HG02571 (cell line): ENCODE data around the gene GP1BA.
"Not testable (repeated sequence)": the region's sequence is repeated elsewhere in the genome, so short reads cannot be mapped to it uniquely, and the experiment has no call there.

Experiments used
- ATAC-seq: cut with Tn5 transposase; IDR thresholded peaks from one replicate; pipeline ENCODE4 v1.9.1; 2021; ENCODE audit warnings: mild to moderate bottlenecking, moderate library complexity; ENCODE audit not compliant: unreplicated experiment

GP1BA gene

DNA sequence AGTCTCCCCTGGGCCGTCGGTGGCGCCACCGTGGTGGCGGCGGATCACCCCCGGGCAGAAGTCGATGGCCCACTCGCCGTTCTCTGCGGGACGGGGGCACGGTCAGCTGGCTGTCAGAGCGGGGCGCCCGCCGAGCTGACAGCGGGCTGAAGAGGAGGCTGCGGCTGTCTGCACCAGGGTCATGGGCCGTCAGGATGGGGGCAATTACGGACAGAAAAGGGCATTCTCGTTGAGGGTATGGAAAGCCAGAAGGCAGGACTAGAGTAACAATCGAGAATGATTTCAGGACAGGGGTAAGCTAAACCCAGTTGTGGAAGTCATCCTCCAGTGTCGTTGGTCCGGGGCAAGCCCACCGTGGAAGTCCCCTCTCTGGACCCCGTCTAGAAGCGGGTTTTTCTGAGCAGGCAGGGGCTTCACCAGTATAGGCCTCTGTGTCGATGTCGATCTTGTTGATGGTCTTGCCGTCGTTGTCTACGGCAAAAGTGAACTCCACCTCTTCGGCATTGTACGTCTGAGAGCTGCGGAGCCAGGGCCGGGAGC is 30.9 kb upstream of the GP1BA start:
- no peak for ATAC-seq

DNA sequence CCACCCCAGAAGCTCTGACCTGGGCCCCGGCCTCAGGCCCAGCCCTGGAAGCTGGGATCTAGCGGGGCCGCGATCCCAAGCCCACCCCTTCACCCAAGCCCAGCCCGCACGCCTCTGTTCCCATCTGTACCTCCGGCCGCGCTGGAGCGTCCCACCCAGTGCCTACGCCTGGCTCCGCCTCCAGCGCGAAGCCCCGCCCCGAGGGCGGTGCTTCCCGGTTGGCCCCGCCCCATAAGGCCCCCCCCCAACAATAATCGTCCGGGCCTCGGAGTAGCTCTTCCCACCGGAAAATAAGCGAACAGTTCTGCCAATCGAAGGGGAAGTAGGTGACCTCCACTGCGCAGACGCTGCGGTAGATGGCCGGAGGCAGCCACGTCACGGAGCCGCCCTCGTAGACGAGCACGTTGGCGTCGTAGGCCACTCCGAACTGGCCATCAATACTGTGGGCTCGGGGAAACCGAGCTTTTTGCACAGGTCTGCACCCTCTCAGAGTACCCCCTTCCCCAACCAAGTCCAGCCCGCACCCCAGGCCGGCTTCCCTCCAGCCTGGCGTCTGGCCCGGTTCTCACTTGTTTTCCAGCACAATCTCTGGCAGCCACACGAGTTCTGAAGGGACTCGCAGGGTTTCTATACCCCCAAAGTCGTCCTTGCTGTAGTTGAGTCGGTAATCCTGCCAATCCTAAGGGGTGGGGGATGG is 30.3 kb upstream of the GP1BA start:
- no peak for ATAC-seq

DNA sequence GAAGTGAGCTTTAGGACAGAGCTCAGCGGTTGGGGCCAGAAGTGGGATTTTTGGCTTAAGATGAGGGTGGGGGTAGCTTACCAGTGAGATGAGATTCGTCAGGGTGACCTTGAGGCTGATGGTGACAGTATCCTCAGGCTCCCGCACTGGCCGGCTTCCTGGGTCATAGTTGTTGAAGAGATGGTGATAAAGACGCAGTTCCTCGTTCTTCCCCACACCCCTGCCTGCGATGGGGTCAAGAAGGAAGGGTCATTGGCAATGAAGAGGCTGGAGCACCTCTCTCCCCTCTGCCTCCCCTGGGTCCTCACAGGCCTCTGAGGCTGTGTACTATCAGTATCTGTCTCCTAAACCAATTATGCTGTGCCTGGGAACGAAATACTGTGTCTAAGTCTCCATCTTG is 29.5 kb upstream of the GP1BA start:
- ATAC-seq = no peak

DNA sequence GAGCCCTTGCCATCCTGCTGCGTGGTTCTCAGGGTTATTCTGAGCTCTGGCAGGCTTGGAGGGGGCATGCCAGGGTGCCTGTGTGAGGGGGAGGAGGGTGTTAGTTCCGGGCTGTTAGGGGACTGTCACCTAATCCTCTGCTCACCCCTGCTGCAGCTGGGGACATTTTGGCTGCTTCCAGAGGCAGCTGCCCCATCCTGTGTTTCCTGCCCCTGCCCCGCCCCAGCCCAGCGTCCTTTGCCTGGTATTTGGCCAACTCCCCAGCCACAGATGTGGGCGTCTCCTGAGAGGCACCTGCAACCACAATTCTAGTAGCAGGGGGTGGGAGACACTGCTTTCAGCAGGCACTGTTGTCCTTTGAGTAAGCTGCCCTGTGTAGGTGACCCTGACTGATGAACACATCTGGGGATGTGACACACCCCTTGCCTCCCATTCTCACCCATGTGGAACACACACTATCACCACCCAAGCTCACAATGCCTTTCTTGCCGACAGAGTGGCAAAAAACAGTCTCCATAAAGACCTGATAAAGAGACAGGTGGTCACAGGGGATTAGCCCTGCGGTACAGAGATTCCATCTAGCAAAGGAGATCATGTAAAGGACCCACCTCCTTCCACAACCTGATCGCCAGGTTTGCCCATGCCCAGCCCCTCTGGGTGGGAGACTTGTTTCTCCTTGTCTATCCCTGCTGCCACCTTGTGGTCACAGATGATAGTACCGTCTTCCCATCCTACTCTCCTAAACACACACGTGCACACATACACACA is 28.8 kb upstream of the GP1BA start, which contains the start of gene CHRNE:
CHRNE (minus strand) TSS at position 48 of the 768 bp plus-strand sequence; CDS start at position 13, 35 bp downstream.
- ATAC-seq = no peak

DNA sequence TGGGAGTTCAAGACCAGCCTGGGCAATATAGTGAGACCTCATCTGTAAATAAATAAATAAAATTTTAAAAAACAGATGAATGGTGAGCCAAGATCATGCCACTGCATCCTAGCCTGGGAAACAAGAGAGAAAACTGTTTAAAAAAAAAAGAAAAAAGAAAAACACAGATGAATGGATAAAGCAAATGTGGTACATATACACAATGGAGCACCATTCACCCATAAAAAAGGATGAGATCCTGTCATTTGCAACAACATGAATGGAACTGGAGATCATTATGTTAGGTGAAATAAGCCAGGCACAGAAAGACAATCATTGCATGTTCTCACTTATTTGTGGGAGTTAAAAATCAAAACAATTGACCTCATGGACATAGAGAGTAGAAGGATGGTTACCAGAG is 25.4 kb upstream of the GP1BA start:
- not testable (repeated sequence) for ATAC-seq

DNA sequence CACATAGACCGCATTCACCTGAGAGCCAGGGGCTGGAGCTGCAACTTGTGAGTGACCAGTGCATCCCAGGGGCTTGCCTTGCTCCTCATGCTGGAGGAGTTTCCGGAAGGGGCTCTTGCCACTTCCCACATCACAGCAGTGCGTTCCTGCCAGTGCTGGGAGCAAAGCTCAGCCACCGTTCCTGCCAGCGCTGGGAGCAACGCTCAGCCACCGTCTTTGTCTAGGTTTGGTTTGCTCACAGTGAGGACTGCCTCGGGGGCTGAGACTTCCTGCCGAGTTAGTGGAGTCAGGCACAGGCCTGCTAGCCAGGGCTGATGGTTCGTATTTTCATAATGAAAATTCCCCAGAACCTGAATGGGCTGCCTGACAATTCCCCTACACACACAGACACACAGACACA is 23.8 kb upstream of the GP1BA start:
- ATAC-seq = no peak

DNA sequence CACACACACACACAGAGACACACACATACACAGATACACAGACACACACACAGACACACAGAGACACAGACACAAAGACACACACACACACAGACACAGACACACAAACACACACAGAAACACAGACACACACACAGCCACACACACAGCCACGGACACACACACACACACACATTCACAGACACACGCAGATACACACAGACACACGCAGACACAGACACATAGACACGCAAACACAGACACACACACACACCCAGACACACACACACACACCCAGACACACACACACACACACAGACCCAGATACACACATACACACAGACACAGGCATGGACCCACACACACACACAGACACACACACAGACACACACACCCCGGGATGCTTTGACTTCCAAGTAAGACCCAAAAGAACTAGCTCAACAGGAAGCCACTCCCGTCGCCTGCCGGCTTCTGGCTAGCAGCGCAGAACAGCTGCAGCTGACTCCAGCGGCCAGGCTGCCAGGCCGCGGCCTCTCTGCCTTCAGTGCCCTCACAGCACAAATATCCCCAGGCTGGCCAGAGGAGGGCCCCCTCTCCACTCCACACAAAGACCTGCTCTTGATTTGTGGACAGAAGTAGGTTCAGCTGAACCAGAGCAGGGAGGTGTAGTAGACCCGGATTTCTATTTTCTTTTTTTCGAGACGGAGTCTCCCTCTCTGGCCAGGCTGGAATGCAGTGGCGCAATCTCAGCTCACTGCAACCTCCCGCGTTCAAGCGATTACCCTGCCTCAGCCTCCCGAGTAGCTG is 23.2 kb upstream of the GP1BA start:
- ATAC-seq = no peak

DNA sequence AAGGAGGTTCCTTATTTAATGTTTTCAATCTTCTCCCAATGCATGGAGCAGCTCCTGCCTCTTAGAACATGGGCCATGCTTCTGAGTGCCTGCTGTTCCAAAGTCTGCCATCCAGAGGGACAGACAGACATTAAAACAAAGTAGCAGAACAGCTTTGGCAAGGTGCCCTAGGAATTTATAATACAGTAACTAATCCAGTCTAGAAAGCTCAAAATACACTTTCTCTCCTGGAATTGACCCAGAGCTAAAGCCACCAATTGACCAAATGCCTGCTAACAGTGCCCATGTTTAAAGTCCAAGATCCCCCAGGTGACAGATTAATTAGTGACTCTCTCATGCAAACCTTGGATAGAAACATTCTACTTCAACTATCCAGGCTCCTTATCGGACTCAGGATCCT is 18.1 kb upstream of the GP1BA start:
- no peak for ATAC-seq

DNA sequence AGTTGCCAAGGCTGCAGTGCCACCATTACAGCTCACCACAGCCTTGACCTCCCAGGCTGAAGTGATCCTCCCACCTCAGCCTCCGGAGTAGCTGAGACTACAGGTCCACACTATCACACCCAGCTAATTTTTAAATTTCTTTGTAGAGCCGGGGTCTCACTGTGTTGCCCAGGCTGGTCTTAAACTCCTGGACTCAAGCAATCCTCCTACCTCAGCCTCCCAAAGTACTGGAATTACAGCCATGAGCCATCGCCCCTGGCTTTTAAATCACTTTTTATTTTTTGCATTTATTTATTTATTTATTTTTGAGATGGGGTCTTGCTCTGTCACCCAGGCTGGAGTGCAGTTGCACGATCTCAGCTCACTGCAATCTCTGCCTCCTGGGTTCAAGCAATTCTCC is 17.5 kb upstream of the GP1BA start:
- ATAC-seq = not testable (repeated sequence)

DNA sequence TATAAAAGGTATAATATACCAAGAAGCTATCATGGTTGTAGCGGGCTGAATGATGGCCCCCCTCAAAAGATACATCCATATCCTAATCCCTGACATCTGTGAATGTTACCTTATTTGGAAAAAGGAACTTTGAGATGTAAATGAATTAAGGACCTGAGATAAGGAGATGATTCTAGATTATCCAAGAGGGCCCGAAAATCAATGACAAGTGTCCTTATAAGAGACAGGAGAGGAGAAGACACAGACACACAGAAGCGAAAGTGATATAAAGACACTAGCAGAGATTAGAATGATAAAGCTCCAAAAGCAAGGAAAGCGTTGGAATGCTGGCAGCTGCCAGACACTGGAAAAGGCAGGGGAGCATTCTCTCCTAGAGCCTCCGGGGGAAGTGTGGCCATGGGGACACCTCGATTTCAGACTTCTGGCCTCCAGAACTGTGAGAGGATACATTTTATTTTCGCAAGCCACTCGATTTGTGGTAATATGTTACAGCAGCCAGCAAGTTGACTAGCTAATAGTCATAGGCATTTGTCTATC is 12.5 kb upstream of the GP1BA start:
- ATAC-seq = no peak

DNA sequence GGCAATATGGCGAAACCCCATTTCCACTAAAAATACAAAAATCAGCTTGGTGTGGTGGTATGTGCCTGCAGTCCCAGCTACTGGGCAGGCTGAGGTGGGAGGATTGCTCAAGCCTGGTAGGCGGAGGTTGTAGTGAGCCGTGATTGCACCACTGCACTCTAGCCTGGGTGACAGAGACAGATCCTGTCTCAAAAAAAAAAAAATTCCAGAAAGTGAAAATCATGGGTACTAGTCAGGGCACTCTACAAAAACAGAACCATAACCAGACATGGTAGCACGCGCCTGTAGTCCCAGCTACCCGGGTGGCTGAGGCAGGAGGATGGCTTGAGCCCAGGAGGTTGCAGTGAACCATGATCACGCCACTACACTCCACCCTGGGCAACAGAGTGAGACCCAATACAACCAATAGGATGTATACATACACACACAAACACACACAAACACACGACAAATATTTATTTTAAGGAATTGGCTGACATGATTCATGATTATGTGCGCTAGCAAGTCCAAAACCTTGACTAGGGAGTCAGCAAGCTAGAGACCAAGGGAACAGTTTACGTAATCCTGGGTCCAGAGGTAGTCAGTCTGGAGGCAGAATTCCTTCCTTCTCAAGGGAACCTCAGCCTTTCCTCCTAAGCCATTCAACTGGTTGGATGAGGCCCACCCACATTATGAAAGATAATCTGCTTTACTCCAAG is 11.6 kb upstream of the GP1BA start:
- no peak for ATAC-seq

DNA sequence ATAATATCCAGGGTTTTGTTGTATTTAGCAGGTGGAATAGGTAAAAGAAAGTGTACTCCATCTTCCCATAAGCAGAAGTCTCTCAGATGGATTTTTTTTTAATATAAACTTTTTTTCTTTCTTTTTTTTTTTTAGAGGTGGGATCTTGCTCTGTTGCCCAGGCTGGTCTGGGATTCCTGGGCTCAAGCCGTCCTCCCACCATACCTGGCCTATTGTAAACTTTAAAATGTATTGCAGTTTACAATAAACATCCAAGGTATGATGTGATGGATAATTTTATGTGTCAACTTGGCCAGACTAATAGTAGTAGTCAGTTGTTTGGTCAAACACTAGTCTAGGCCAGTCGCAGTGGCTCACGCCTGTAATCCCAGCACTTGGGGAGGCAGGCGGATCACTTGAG is 10.8 kb upstream of the GP1BA start:
- ATAC-seq = no peak

DNA sequence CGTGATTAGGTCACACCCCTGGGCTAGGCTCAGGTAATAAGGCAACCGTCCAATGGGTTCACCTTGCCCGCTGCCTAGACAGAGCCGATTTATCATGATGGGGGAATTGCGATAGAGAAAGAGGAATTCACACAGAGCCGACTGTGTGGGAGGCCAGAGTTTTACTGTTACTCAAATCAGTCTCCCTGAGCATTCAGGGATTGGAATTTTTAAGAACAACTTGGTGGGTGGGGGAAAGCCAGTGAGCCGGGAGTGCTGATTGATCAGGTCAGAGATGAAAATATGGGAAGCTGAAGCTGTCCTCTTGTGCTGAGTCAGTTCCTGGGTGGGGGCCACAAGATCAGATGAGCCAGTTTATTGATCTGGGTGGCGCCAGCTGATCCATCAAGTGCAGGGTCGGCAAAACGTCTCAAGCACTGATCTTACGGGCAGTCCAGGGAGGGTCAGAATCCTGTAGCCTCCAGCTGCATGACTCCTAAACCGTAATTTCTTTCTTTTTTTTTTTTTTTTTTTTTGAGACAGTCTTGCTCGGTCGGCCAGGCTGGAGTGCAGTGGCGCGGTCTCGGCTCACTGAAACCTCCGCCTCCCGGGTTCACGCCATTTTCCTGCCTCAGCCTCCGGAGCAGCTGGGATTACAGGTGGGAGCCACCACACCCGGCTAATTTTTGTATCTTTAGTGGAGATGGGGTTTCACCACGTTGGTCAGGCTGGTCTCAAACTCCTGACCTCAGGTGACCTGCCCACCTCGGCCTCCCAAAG is 5.3 kb upstream of the GP1BA start:
- ATAC-seq = not testable (repeated sequence)

DNA sequence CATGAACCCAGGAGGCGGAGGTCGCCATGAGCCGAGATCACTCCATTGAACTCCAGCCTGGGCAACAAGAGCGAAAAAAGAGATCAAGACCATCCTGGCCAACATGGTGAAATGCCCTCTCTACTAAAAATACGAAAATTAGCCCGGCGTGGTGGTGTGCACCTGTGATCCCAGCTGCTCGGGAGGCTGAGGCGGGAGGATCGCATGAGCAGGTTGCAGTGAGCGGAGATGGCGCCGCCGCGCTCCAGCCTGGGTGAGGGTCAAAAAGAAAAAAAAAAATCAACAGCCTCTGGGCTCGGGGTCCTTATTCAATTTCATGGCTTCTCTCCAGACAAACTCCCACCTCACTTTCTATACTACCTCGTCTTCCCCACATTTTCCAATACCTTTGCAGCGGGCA is 3.2 kb upstream of the GP1BA start:
- no peak for ATAC-seq

DNA sequence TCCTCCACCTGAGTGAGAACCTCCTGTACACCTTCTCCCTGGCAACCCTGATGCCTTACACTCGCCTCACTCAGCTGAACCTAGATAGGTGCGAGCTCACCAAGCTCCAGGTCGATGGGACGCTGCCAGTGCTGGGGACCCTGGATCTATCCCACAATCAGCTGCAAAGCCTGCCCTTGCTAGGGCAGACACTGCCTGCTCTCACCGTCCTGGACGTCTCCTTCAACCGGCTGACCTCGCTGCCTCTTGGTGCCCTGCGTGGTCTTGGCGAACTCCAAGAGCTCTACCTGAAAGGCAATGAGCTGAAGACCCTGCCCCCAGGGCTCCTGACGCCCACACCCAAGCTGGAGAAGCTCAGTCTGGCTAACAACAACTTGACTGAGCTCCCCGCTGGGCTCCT is 679 bp downstream of the GP1BA start:
- ATAC-seq = no peak

DNA sequence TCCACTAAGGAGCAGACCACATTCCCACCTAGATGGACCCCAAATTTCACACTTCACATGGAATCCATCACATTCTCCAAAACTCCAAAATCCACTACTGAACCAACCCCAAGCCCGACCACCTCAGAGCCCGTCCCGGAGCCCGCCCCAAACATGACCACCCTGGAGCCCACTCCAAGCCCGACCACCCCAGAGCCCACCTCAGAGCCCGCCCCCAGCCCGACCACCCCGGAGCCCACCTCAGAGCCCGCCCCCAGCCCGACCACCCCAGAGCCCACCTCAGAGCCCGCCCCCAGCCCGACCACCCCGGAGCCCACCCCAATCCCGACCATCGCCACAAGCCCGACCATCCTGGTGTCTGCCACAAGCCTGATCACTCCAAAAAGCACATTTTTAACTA is 1.6 kb downstream of the GP1BA start:
- ATAC-seq = no peak

DNA sequence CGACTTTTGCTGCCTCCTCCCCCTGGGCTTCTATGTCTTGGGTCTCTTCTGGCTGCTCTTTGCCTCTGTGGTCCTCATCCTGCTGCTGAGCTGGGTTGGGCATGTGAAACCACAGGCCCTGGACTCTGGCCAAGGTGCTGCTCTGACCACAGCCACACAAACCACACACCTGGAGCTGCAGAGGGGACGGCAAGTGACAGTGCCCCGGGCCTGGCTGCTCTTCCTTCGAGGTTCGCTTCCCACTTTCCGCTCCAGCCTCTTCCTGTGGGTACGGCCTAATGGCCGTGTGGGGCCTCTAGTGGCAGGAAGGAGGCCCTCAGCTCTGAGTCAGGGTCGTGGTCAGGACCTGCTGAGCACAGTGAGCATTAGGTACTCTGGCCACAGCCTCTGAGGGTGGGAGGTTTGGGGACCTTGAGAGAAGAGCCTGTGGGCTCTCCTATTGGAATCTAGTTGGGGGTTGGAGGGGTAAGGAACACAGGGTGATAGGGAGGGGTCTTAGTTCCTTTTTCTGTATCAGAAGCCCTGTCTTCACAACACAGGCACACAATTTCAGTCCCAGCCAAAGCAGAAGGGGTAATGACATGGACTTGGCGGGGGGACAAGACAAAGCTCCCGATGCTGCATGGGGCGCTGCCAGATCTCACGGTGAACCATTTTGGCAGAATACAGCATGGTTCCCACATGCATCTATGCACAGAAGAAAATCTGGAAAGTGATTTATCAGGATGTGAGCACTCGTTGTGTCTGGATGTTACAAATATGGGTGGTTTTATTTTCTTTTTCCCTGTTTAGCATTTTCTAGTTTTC is 2.3 kb downstream of the GP1BA start:
- no peak for ATAC-seq

DNA sequence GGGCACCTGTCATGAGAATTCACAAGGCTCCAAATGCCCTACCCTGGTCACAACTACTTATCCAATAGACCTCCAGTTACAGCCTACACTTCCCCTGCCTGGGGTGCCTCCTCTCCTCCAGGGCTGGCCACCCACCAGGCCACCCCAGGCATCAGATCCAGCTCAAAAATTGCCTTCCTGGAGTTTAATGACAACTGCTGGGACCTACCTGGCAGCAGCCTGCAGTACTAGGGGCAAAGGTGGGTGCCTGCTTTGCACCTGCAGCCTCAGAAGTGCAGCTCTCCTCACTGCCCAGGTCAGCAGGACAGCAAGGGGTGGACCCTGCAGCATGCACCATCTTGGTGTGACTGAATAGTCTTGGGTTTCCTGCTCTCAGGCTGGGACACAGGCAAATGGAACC is 3.6 kb downstream of the GP1BA start:
- ATAC-seq = no peak

DNA sequence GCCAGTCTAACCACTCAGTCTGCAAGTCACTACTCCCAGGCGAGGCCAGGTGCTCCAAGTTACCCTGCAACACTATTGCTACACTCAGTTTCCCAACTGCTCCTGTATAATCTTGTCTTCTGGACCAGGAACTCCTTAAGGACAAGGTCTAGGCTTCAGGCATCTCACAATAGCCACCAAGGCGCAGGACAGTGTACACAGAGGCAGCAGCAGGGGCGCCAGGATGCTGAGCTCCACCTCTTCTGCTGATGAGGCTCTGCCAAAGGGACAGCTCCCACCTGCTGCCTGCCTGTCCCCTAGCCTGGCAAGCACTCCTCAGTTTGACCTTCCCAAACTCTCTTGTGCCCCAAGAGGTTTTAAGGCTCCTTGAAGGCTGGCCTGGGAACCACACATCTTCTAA is 4.4 kb downstream of the GP1BA start:
- no peak for ATAC-seq
